K562 (cell line): Measurements from ENCODE around the gene RDH13. TPM values are rescaled to one million over a fixed set of nuclear protein-coding genes. Genes with fewer than 3 reads are reported as not detected.
A peak's percentile ranks its signal among the peaks of the same experiment; 100 is the strongest.
"Not testable (repeated sequence)": the region's sequence is repeated elsewhere in the genome, so short reads cannot be mapped to it uniquely, and the experiment has no call there.

Source experiments
- ATAC-seq: fragments of 200-7000 bp; cut with Tn5 transposase; 3 replicates; pipeline ENCODE4 v1.9.1; 2020; ENCODE audit warnings: moderate library complexity
- BruUV-seq: library from RNA; stranded (reverse); fragments of 400-500 nt; replicated peaks from 2 replicates; lab custom pipeline; 2021; lab: Mats Ljungman, UMichigan
- CTCF ChIA-PET: fragments of 300-600 bp; formaldehyde crosslinking; extraction: SDS; loops from one replicate; lab custom pipeline; 2021; ENCODE audit warnings: low intra/inter-chr PET ratio; lab: Yijun Ruan, JAX
- POLR2A ChIA-PET: fragments of 300-600, 350-650 bp; sonication (Branson Sonifier 250); formaldehyde crosslinking; extraction: SDS; loops from one replicate; lab custom pipeline; 2021; ENCODE audit warnings: antibody characterized with exemption, inconsistent platforms; lab: Yijun Ruan, JAX
- DNase-seq, 4 experiments: peaks; one replicate each; pipeline versions ENCODE4 v3.0.0 to v3.0.0-alpha.2; 2011 to 2018; ENCODE audit warnings: low spot score in 3 of 4, mixed read lengths in 3 of 4; ENCODE audit errors: extremely low read depth in 1 of 4
- FAIRE-seq: peaks from 2 replicates; lab custom pipeline; 2011; peaks lifted over from hg19 to GRCh38; lab: Jason Lieb, UNC
- H2AFZ ChIP-seq: 2 replicates; pipeline ENCODE4 v1.6.0; 2011; ENCODE audit warnings: low read depth, low read length, control low read depth, inconsistent platforms
- H3K27ac ChIP-seq: fragments of 200-600 bp; 3 replicates; pipeline ENCODE4 v1.8.0; 2011; ENCODE audit warnings: low read depth, mild to moderate bottlenecking, control low read depth, inconsistent platforms, low read length, moderate library complexity, mixed read lengths; ENCODE audit errors: extremely low read depth
- H3K27me3 ChIP-seq, 2 experiments: fragments of 300-600 bp in 1 of 2; 2 replicates in 1 of 2; 3 replicates in 1 of 2; pipeline versions ENCODE4 v1.6.0 to v1.8.0; 2011; ENCODE audit warnings: inconsistent platforms in 2 of 2, low read length in 2 of 2, mild to moderate bottlenecking in 1 of 2, mixed read lengths in 1 of 2, moderate library complexity in 1 of 2; ENCODE audit not compliant: control insufficient read depth in 2 of 2, insufficient read depth in 2 of 2
- H3K36me3 ChIP-seq: fragments of 300-600 bp; 3 replicates; pipeline ENCODE4 v1.8.0; 2011; ENCODE audit warnings: mild to moderate bottlenecking, low read length, inconsistent platforms; ENCODE audit not compliant: control insufficient read depth, insufficient read depth
- H3K4me1 ChIP-seq, 2 experiments: fragments of 200-600 bp in 1 of 2; replicated peaks in 1 of 2; 2 replicates in 1 of 2; 3 replicates in 1 of 2; pipeline versions ENCODE4 v1.5.1 to v1.8.0; 2011; ENCODE audit warnings: inconsistent platforms in 2 of 2, low read length in 2 of 2, mild to moderate bottlenecking in 1 of 2, mixed read lengths in 1 of 2, moderate library complexity in 1 of 2; ENCODE audit not compliant: control insufficient read depth in 2 of 2, insufficient read depth in 2 of 2
- H3K4me2 ChIP-seq: 2 replicates; pipeline ENCODE4 v1.6.1; 2011; ENCODE audit warnings: low read length, control low read depth, inconsistent platforms, mixed read lengths; ENCODE audit not compliant: insufficient read depth
- H3K4me3 ChIP-seq: fragments of 200-600 bp; sonication (generic), shearing (Covaris generic); 2 replicates; pipeline ENCODE4 v1.5.1; 2016; ENCODE audit warnings: control low read depth, inconsistent platforms
- H3K79me2 ChIP-seq: fragments of 200-600 bp; 3 replicates; pipeline ENCODE4 v1.8.0; 2011; ENCODE audit warnings: low read length, inconsistent platforms; ENCODE audit not compliant: control insufficient read depth, insufficient read depth
- H3K9ac ChIP-seq, 2 experiments: 2 replicates each; pipeline versions ENCODE4 v1.6.0 to v1.6.1; 2011; ENCODE audit warnings: low read depth in 2 of 2, low read length in 2 of 2, control low read depth in 1 of 2, inconsistent platforms in 1 of 2, mild to moderate bottlenecking in 1 of 2, mixed read lengths in 1 of 2; ENCODE audit not compliant: insufficient read depth in 1 of 2
- H3K9me1 ChIP-seq: one replicate; pipeline ENCODE4 v1.6.0; 2011; ENCODE audit warnings: inconsistent platforms, mild to moderate bottlenecking, low read length, moderate library complexity; ENCODE audit not compliant: control insufficient read depth, insufficient read depth
- H3K9me3 ChIP-seq: replicated peaks from 2 replicates; pipeline ENCODE4 v1.5.1; 2011; ENCODE audit warnings: low read depth, low read length, inconsistent platforms; ENCODE audit not compliant: control insufficient read depth, insufficient read depth
- H4K20me1 ChIP-seq: replicated peaks from 2 replicates; pipeline ENCODE4 v1.6.1; 2011; ENCODE audit warnings: low read length, inconsistent platforms, mixed read lengths; ENCODE audit not compliant: control insufficient read depth, insufficient read depth
- FIP1L1 ChIP-seq: fragments of 200-400 bp; formaldehyde crosslinking; IDR thresholded peaks from 2 replicates; pipeline ENCODE4 v1.6.1; 2018; ENCODE audit warnings: mild to moderate bottlenecking, low read depth, low read length; ENCODE audit not compliant: poor library complexity, severe bottlenecking
- KDM1A ChIP-seq, 2 experiments: fragments of 450-650 bp; IDR thresholded peaks; 2 replicates each; pipeline ENCODE4 v1.6.1; 2016; ENCODE audit warnings: mild to moderate bottlenecking in 2 of 2
- POLR2G ChIP-seq: fragments of 200-400 bp; formaldehyde crosslinking; IDR thresholded peaks from 2 replicates; pipeline ENCODE4 v1.6.1; 2017; ENCODE audit warnings: low read depth, mild to moderate bottlenecking, antibody characterized with exemption, low read length, moderate library complexity
- RBFOX2 ChIP-seq: fragments of 200-400 bp; formaldehyde crosslinking; IDR thresholded peaks from 2 replicates; pipeline ENCODE4 v1.6.1; 2017; ENCODE audit warnings: low read depth, mild to moderate bottlenecking, low read length, moderate library complexity
- TBP ChIP-seq: optimal IDR thresholded peaks from 2 replicates; pipeline ENCODE3; 2011; ENCODE audit warnings: low read depth, low read length, improper control_type of control experiment
- WGBS: fragments of 100-300 bp; shearing (Covaris generic); methylation state at CpG from one replicate; pipeline ENCODE4 v1.1.6; 2016; ENCODE audit warnings: low coverage, mixed read lengths; ENCODE audit not compliant: insufficient coverage; ENCODE audit errors: missing lambda C conversion rate; 5-methylcytosine and 5-hydroxymethylcytosine counted together
- in situ Hi-C: fragments of 300-500 bp; cut with MboI; formaldehyde crosslinking; loops from 4 replicates; pipeline ENCODE4 v1.15.0; 2018; ENCODE audit warnings: inconsistent platforms, mixed read lengths
- intact Hi-C: fragments of 100-400 bp; cut with micrococcal nuclease; formaldehyde crosslinking; loops from 2 replicates; pipeline ENCODE4 v1.14.2; 2022
- polyA plus RNA-seq, 8 experiments: library from polyadenylated mRNA; depleted of rRNA in 4 of 8; stranded (reverse) in 5 of 8; unstranded in 3 of 8; fragments of >200 nt; fragmentation: Nextera tagmentation in 2 of 8; fragmentation: Illumina TruSeq in 1 of 8; extraction: Ambion mirVana in 2 of 8; extraction: Trizol in 1 of 8; gene quantifications; 2 replicates each; pipeline versions ENCODE4 v1.2.1 to v1.2.3, GENCODE V29; 2011 to 2014; ENCODE audit warnings: inconsistent platforms in 1 of 8, missing spikeins in 1 of 8
- total RNA-seq, 7 experiments: library from RNA; depleted of rRNA in 6 of 7; stranded (reverse); fragments of >200 nt in 6 of 7; fragmentation: Illumina TruSeq in 2 of 7; extraction: Trizol in 2 of 7; gene quantifications; 2 replicates each; pipeline versions ENCODE4 v1.2.1 to v1.2.3, GENCODE V29; 2011 to 2021; ENCODE audit warnings: low replicate concordance in 1 of 7
- TF ChIP-seq, protein P1 (sequence below): sonication (generic); formaldehyde crosslinking; IDR thresholded peaks from 2 replicates; pipeline ENCODE4 v1.8.0; 2022; ENCODE audit warnings: missing genetic modification reagents, mild to moderate bottlenecking, moderate library complexity, borderline replicate concordance
- TF ChIP-seq, protein P2 (sequence below): sonication (generic); formaldehyde crosslinking; IDR thresholded peaks from 2 replicates; pipeline ENCODE4 v1.8.1; 2023; ENCODE audit warnings: mild to moderate bottlenecking, missing genetic modification reagents

The RDH13 gene
- total and polyA plus RNA-seq, 9 of the 15 experiments (the other 6 are each of a cell fraction or from before 2014, with no cell fraction given) = 7.5 to 70.3 (median 39.5) TPM

DNA sequence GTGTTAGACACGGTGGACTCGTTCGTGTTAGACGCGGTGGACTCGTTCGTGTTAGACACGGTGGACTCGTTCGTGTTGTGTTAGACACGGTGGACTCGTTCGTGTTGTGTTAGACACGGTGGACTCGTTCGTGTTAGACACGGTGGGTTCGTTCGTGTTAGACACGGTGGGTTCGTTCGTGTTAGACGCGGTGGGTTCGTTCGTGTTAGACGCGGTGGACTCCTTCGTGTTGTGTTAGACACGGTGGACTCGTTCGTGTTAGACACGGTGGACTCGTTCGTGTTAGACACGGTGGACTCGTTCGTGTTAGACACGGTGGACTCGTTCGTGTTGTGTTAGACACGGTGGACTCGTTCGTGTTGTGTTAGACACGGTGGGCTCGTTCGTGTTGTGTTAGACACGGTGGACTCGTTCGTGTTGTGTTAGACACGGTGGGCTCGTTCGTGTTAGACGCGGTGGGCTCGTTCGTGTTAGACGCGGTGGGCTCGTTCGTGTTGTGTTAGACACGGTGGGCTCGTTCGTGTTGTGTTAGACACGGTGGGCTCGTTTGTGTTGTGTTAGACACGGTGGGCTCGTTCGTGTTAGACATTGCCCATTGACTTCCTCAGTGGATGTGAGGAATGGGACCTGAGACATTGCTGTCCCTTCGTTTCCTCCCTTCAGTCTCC lies 29.8 kb downstream of the RDH13 start:
- H3K9me1 ChIP-seq, H4K20me1 ChIP-seq, intact Hi-C loops, H3K9ac ChIP-seq, in situ Hi-C loops, FAIRE-seq, POLR2A ChIA-PET, ATAC-seq, H3K27ac ChIP-seq, BruUV-seq, H2AFZ ChIP-seq, H3K9me3 ChIP-seq, H3K27me3 ChIP-seq, H3K4me2 ChIP-seq, H3K4me3 ChIP-seq, DNase-seq, CTCF ChIA-PET: not testable (repeated sequence)
- peaks cover 21 to 22% of the 10 kb centered on the region in 2 experiments; a peak in 4 of 5 replicates for H3K4me1 ChIP-seq
- H3K36me3 ChIP-seq = peaks cover 40% of the 10 kb centered on the region; the same call in 2 of the 3 replicates
- WGBS = 92% methylated on average over 12 of the region's 70 CpGs
- H3K79me2 ChIP-seq = peaks cover 94% of the 10 kb centered on the region
- TF ChIP-seq FIP1L1 (peak; percentile 33), RBFOX2 (peak; percentile 36; the same call in 1 of the 2 replicates), POLR2G (peak; percentile 69)

DNA sequence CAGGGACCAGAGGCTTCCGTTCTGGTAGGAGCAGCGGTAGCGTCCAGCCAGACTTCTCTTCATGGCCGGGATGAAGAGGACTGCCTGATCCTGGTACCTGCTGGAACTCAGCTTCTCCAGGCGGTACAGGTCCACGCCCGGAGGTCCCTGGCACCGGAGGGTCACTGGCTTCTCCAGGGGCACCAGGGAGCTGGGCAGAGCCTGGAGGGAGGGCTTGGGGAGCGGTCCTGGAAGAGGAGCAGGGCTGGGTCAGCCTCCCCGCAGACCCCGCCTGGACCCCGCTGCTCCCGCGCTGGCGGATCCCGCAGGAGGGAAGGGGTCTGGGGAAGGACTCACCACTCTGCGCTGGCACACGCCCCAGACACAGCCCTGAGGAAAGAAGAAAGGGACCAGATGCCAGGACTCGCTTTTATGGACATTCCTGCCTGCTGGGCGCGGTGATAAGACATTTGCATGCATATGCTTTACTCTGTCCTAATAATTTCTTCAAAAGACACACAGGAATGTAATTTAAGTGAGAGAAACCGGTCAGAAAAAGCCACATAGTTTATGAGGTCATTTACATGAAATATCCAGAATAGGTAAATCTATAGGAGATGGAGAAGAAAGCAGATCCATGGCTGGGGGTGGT lies 30.7 kb downstream of the RDH13 start:
- DNase-seq = no peak
- TF ChIP-seq KDM1A (IDR thresholded peaks at IDR 0.05) (no peak), RBFOX2 (peak; percentile 42; the same call in 1 of the 2 replicates), TBP (no peak), POLR2G (peak; percentile 69)
- TF ChIP-seq, protein P1, sequence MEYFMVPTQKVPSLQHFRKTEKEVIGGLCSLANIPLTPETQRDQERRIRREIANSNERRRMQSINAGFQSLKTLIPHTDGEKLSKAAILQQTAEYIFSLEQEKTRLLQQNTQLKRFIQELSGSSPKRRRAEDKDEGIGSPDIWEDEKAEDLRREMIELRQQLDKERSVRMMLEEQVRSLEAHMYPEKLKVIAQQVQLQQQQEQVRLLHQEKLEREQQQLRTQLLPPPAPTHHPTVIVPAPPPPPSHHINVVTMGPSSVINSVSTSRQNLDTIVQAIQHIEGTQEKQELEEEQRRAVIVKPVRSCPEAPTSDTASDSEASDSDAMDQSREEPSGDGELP (CRISPR knock-in tag) = 0 out of 2 replicates have a peak, but pooled peaks have one; percentile 16
- TF ChIP-seq, protein P2, sequence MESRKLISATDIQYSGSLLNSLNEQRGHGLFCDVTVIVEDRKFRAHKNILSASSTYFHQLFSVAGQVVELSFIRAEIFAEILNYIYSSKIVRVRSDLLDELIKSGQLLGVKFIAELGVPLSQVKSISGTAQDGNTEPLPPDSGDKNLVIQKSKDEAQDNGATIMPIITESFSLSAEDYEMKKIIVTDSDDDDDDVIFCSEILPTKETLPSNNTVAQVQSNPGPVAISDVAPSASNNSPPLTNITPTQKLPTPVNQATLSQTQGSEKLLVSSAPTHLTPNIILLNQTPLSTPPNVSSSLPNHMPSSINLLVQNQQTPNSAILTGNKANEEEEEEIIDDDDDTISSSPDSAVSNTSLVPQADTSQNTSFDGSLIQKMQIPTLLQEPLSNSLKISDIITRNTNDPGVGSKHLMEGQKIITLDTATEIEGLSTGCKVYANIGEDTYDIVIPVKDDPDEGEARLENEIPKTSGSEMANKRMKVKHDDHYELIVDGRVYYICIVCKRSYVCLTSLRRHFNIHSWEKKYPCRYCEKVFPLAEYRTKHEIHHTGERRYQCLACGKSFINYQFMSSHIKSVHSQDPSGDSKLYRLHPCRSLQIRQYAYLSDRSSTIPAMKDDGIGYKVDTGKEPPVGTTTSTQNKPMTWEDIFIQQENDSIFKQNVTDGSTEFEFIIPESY = peak; percentile 52; the same call in 1 of the 2 replicates
- FAIRE-seq = no peak
- no peak overlapping the region for H3K27ac ChIP-seq
- in situ Hi-C loops (no loop called here), intact Hi-C loops (no loop called here)
- peak overlapping the region in 1 of 2 experiments; percentile 75; a peak in 2 of 4 replicates for H3K9ac ChIP-seq
- H2AFZ ChIP-seq = no peak overlapping the region
- WGBS = 92% methylated on average over 17 of the region's 22 CpGs
- H3K4me2 ChIP-seq = no peak overlapping the region
- no peaks in the 10 kb centered on the region for H3K27me3 ChIP-seq
- peaks cover 94% of the 10 kb centered on the region for H3K79me2 ChIP-seq
- no peak for ATAC-seq
- ChIA-PET CTCF (no interaction called here), POLR2A (no interaction called here)
- 0 out of 2 replicates have a peak, but pooled peaks cover 10% of the 10 kb centered on the region for H4K20me1 ChIP-seq
- no peak overlapping the region for H3K4me3 ChIP-seq
- no TSS peak for BruUV-seq
- no peaks in the 10 kb centered on the region for H3K9me1 ChIP-seq
- no peaks in the 10 kb centered on the region for H3K9me3 ChIP-seq
- peaks cover 18 to 28% of the 10 kb centered on the region in 2 experiments; a peak in 4 of 5 replicates for H3K4me1 ChIP-seq
- peaks cover 40% of the 10 kb centered on the region; the same call in 2 of the 3 replicates for H3K36me3 ChIP-seq
